ENCODE measurements around the gene ALDH1A3.

GRCh38 chr15:100847194-100847593, 32.4 kb upstream of the ALDH1A3 start:
- TF ChIP-seq ZNF302 (tag by site-specific recombination; IDR thresholded peaks at IDR 0.05; ENCODE audit: low read depth) (no peak), ZNF24 (tag by site-specific recombination; IDR thresholded peaks at IDR 0.05) (no peak), KLF9 (tag by site-specific recombination; IDR thresholded peaks at IDR 0.05; ENCODE audit: low read depth) (no peak), ZFP69B (tag by site-specific recombination; IDR thresholded peaks at IDR 0.05) (no peak), MZF1 (tag by site-specific recombination; IDR thresholded peaks at IDR 0.05; ENCODE audit: borderline replicate concordance) (no peak)
- TF ChIP-seq, protein P1, sequence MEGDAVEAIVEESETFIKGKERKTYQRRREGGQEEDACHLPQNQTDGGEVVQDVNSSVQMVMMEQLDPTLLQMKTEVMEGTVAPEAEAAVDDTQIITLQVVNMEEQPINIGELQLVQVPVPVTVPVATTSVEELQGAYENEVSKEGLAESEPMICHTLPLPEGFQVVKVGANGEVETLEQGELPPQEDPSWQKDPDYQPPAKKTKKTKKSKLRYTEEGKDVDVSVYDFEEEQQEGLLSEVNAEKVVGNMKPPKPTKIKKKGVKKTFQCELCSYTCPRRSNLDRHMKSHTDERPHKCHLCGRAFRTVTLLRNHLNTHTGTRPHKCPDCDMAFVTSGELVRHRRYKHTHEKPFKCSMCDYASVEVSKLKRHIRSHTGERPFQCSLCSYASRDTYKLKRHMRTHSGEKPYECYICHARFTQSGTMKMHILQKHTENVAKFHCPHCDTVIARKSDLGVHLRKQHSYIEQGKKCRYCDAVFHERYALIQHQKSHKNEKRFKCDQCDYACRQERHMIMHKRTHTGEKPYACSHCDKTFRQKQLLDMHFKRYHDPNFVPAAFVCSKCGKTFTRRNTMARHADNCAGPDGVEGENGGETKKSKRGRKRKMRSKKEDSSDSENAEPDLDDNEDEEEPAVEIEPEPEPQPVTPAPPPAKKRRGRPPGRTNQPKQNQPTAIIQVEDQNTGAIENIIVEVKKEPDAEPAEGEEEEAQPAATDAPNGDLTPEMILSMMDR (tag by site-specific recombination; IDR thresholded peaks at IDR 0.05), result no peak
